GM19324 (cell line): Measurements from ENCODE around the gene C11orf52.
A peak's percentile ranks its signal among the peaks of the same experiment; 100 is the strongest.

Experiments used
- ATAC-seq: cut with Tn5 transposase; IDR thresholded peaks from one replicate; pipeline ENCODE4 v1.9.1; 2021; ENCODE audit warnings: mild to moderate bottlenecking, moderate library complexity; ENCODE audit not compliant: unreplicated experiment, low FRiP score

The C11orf52 gene

DNA sequence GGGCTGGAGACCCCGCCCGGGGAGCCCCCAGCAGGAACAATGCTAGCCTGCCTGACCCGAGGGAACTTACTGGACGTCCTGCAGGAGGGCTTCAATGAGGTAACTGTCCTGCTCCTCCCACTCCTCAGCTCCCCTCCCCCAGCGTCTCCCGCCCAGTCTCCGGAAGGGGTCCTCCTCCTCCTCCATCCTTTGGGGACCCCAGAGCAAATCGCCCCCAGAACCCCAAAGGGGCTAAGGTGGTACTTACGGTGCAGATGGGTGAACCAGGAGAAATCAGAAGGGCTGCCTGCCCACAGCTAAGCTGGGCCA lies 18.7 kb downstream of the C11orf52 start:
- ATAC-seq: no peak

- no peak for ATAC-seq
These were observed 19.1 kb downstream of the C11orf52 start for GRCh38 chr11:111937844-111938243.

DNA sequence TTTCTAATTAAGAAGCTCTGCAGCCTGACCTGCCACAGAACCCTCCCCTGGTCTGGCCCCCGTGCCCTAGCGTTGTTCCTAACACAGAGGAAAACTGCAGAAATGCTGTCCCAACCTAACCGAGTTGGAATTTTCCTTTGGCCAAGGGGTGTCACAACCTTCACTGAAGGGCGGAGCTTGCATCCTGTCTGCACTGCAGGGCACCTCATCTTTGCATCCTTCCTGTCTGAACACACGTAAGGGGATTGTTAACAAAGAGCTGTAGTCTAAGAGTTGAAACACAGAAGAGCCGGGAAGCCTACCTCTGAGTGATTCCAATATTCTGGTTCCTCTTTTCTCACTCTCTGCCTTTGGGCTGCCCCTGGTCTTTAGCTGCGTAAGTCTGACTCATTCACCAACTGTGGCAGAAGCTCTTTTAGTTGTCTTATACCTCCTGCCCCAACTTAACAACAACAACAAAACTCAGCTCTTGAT lies 20.0 kb downstream of the C11orf52 start:
- ATAC-seq: peak; percentile 40

GRCh38 chr11:111939836-111940604 lies 21.3 kb downstream of the C11orf52 start:
- ATAC-seq: no peak

DNA sequence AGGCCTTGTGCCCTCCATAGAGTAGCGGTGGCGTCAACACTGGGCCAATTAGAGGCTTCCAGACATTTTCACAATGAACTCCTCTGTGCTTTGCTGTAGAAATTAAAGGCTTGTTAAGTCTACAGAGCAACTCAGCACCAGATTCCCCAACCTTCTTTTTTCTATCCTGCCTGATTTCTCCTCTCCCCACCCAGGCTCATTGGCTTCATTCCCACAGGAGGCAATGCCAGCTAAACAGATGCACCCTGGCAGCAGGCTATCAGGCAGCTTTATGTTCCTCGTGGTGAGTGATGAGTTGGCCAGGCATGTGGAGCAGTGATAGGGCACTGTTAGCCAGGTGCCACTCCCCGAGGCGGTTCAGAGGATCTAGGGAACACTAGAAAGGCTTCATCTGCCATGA lies 23.2 kb downstream of the C11orf52 start:
- ATAC-seq: no peak

- no peak for ATAC-seq
These were observed 24.1 kb downstream of the C11orf52 start for GRCh38 chr11:111942829-111943228.

- ATAC-seq: no peak
These were observed 25.4 kb downstream of the C11orf52 start for GRCh38 chr11:111944139-111944538.

- no peak for ATAC-seq
These were observed 25.9 kb downstream of the C11orf52 start for GRCh38 chr11:111944651-111945051.

GRCh38 chr11:111945198-111945597 lies 26.5 kb downstream of the C11orf52 start:
- no peak for ATAC-seq

DNA sequence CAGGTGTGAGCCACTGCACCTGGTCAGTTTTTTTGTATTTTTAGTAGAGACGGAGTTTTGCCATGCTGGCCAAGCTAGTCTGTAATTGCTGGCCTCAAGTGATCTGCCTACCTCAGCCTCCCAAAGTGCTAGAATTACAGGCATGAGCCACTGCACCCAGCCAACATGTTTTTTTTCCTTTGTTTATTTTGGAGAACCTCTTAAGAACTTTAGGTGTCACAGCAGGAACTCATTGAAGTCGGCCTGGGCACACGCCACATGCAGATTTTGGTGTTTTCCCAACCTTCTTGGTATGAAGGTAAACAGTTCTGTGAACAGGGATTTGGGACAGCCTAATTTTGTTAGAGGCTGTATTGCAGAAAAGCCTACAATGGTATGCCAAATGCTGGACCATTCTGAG lies 27.8 kb downstream of the C11orf52 start:
- ATAC-seq: no peak

GRCh38 chr11:111947143-111947542 lies 28.4 kb downstream of the C11orf52 start:
- ATAC-seq: no peak

- no peak for ATAC-seq
These were observed 31.1 kb downstream of the C11orf52 start for GRCh38 chr11:111949519-111950426.

DNA sequence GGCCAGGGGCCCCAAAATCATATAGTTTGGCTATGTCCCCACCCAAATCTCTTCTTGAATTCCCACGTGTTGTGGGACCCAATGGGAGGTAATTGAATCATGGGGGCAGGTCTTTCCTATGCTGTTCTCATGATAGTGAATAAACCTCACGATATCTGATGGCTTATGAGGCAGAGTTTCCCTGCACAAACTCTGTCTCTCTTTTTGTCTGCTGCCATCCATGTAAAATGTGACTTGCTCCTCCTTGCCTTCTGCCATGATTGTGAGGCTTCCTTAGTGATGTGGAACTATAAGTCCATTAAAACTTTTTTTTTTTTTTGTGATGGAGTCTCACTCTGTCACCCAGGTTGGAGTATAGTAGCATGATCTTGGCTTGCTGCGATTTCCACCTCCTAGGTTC lies 32.9 kb downstream of the C11orf52 start:
- ATAC-seq: no peak

DNA sequence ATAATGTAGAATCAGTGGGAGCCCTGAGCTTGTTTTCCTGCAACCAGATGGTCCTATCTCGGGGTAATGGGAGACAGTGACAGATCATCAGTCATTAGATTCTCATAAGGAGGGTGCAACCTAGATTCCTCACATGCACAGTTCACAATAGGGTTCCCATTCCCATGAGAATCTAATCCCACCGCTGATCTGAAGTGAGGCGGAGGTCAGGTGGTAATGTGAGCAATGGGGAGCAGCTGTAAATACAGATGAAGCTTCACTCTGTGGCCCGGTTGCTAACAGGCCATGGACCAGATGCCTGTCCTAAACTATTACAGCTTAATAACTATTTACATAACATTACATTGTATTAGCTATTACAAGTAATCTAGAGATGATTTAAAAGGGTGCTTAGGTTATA lies 35.4 kb downstream of the C11orf52 start:
- no peak for ATAC-seq

DNA sequence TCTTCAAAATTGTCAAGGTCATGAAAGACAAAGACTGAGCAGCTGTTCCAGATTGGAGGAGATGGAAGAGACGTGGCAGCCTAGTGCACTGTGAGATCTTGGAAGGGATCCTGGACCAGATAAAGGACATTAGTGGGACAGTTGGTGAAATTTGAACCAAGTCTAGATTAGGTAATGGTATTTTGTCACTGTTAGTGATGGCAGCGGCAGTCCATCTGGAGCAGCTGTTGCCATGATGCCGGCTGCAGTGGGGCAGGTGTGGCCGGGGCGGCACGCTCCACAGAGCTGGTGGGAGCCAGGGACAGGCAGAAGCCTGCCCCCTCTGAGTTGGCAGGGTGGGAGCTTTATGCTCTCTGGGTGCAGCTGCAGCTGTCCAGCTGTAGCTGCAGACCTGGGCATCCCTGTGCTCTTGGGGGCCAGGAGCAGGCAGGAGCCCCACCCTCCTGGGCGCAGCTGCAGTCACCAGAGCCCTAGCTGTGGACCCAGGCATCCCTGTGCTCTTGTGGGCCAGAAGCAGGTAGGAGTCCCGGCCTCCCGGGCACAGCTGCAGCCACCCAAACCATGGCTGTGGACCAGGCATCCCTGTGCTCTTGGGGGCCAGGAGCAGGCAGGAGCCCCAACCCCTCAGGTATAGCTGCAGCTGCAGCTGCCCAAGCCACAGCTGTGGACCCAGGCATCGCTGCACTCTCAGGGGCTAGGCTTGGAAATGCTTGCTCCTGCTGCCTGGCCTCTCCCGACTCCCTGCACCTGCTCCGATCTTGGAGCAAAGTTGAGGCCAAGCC lies 39.1 kb downstream of the C11orf52 start:
- no peak for ATAC-seq

DNA sequence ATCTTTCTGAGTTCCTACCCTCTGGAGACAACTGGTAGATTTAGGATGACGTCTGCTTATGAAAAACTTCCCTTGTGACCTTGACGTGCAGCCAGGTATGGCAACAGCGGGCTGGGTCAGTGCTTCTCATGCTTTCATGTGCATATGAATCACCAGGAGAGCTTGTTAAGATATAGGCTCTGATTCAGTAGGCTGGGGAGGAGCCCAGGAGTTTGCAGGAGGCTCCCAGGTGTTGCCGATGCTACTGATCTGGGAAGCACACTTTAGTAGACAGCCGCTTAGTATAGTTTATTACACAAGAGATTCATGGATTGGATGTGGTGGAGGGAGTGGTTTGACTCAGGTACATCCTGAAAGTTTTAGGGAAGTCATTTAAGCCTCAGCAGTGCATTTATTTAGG lies 42.2 kb downstream of the C11orf52 start:
- ATAC-seq: no peak

- ATAC-seq: no peak
These were observed 42.9 kb downstream of the C11orf52 start for GRCh38 chr11:111961389-111962300.

DNA sequence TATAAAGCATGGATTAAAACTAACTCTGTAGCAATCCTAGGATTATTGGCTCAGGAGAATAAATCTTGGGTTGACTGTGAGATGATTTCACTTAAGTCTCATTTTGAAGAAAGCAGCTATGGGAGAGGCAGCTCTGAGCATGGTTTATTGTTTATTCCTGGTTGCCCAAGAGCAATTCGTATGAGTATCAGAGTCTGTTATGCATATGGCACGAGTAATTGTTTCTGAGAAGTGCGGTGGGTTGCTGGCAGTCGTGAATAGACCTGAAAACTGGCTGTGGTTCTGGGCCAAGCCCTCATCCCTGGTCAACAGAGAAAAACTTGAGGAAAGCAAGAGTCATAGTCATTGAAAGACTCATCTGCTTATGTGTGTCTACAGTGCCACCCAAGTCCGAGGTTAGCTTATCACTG lies 45.2 kb downstream of the C11orf52 start:
- no peak for ATAC-seq

DNA sequence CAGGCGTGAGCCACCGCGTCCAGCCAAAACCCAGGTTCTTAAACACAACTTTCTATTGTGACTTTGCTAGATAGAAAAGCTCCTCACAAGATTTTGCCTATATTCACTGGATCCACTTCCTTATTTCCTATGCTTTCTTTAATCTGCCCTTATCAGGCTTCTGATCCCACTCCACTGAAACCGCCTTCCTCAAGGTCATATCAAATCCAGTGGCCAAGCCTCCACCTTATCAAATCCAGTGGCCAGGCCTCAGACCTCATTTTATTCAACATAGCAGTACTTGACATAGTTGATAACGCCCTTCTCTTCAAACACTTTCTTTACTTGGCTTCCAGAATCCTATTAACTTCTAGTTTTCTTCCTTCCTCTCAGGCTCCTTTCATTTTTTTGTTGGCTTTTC lies 48.0 kb downstream of the C11orf52 start:
- ATAC-seq: no peak

DNA sequence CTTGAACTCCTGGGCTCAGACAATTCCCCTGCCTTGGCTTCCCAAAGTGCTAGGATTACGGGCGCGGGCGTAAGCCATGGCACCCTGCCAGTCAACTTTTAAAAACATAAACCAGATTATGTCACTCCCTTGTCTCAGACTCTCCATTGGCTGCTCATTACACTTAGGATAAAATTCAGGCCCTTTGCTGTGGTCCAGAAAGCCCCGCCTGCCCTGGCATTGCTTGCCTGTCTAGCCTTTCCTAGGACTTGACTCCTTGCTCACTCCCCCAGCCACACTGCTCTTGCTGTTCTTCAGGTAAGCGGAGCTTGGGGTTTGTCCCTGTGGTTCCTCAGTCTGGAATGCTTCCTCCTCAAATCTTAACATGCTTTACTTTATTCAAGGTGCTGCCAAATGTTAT lies 48.9 kb downstream of the C11orf52 start:
- no peak for ATAC-seq
